ENCODE data around the gene SH2D3A.
"Not testable (repeated sequence)": the region's sequence is repeated elsewhere in the genome, so short reads cannot be mapped to it uniquely, and the experiment has no call there.

Gene SH2D3A

GRCh38 chr19:6765738-6766356 lies 1.4 kb downstream of the SH2D3A start:
- in situ Hi-C loops (cut with MboI; ENCODE audit: low pct_unique_long_range_greater_than_20kb, low sequenced_read_pairs, unreplicated experiment): no loop called here
- DNase-seq (ENCODE audit: low spot score): peak; percentile 2
- no peak for TF ChIP-seq CTCF (IDR thresholded peaks at IDR 0.05; ENCODE audit: extremely low read depth, insufficient read depth, missing control alignments)

GRCh38 chr19:6762253-6762797 lies 4.9 kb downstream of the SH2D3A start:
- in situ Hi-C loops (cut with MboI; ENCODE audit: low pct_unique_long_range_greater_than_20kb, low sequenced_read_pairs, unreplicated experiment); DNase-seq (ENCODE audit: low spot score): not testable (repeated sequence)

GRCh38 chr19:6761053-6761676 lies 6.1 kb downstream of the SH2D3A start:
- no peak for TF ChIP-seq CTCF (IDR thresholded peaks at IDR 0.05; ENCODE audit: extremely low read depth, insufficient read depth, missing control alignments)
- no peak for DNase-seq (ENCODE audit: low spot score)
- in situ Hi-C loops (cut with MboI; ENCODE audit: low pct_unique_long_range_greater_than_20kb, low sequenced_read_pairs, unreplicated experiment): no loop called here

- DNase-seq (ENCODE audit: low spot score): no peak
- in situ Hi-C loops (cut with MboI; ENCODE audit: low pct_unique_long_range_greater_than_20kb, low sequenced_read_pairs, unreplicated experiment): no loop called here
- no peak for TF ChIP-seq CTCF (IDR thresholded peaks at IDR 0.05; ENCODE audit: extremely low read depth, insufficient read depth, missing control alignments)
Observed at GRCh38 chr19:6760606-6761005, 6.6 kb downstream of the SH2D3A start.

- in situ Hi-C loops (cut with MboI; ENCODE audit: low pct_unique_long_range_greater_than_20kb, low sequenced_read_pairs, unreplicated experiment): no loop called here
- no peak for DNase-seq (ENCODE audit: low spot score)
- TF ChIP-seq CTCF (IDR thresholded peaks at IDR 0.05; ENCODE audit: extremely low read depth, insufficient read depth, missing control alignments): no peak
Observed at GRCh38 chr19:6754653-6755463, 12.4 kb downstream of the SH2D3A start.

- in situ Hi-C loops (cut with MboI; ENCODE audit: low pct_unique_long_range_greater_than_20kb, low sequenced_read_pairs, unreplicated experiment): no loop called here
- DNase-seq (ENCODE audit: low spot score): no peak
- no peak for TF ChIP-seq CTCF (IDR thresholded peaks at IDR 0.05; ENCODE audit: extremely low read depth, insufficient read depth, missing control alignments)
Observed at GRCh38 chr19:6754136-6754535, 13.1 kb downstream of the SH2D3A start.

Data from GM13977 (cell line).